ENCODE results near the gene GALNT9.
"Not testable (repeated sequence)": the region's sequence is repeated elsewhere in the genome, so short reads cannot be mapped to it uniquely, and the experiment has no call there.

GALNT9 gene

DNA sequence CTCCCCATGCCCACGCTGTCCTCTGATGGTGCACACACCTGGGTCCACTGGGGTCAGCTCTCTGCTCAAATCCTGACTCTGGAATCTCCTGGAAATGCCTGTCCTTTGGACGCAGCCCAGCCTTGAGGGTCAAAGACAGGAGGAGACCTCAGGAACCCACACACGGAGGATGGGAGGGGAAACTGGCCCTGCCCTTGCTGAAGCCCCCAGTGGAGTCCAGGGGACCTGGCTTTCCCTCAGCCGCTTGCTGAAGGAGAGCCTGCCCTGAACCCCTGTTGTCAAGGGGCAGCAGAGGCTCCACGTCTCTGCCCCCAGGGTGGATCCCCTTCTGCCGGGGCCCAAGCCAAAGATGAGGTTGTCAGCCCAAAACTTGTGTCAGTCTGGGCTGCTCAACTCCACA, 16.9 kb downstream of the GALNT9 start:
- no peak for DNase-seq (ENCODE audit: low read depth)

DNA sequence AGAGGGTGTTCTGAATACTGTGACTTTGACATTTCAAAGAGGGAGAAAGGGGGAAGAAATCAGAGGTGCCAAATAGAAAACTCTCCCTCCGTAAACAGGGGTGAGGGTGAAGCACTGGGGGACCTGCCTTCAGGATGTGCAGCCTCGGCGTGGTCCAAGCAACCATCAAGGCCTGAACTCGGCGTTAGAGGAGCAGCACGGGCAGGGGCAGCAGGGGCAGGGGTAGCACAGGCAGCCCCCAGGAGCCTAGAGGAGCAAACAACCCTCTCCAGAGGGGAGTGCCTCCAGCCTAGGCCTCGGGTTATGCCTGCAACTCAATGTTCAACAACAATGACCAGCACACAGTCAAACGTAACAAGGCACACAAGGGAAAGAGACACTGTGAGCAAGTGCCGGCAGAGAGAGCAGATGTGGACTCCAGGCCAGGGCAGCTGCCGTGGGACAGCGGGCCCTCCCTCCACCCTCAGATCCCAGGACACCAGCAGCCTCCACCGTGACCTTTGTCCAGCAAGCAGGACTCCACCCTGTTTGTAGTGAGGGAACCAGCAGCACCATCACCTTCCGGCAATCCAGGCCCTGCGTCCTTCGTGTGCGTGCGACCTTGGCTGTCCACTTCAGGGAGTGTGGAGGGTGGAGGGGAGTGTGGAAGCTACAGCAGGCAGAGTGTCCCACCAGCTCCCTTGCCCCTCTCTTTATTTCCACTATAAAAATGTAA, 18.0 kb downstream of the GALNT9 start:
- DNase-seq (ENCODE audit: low read depth) = no peak

DNA sequence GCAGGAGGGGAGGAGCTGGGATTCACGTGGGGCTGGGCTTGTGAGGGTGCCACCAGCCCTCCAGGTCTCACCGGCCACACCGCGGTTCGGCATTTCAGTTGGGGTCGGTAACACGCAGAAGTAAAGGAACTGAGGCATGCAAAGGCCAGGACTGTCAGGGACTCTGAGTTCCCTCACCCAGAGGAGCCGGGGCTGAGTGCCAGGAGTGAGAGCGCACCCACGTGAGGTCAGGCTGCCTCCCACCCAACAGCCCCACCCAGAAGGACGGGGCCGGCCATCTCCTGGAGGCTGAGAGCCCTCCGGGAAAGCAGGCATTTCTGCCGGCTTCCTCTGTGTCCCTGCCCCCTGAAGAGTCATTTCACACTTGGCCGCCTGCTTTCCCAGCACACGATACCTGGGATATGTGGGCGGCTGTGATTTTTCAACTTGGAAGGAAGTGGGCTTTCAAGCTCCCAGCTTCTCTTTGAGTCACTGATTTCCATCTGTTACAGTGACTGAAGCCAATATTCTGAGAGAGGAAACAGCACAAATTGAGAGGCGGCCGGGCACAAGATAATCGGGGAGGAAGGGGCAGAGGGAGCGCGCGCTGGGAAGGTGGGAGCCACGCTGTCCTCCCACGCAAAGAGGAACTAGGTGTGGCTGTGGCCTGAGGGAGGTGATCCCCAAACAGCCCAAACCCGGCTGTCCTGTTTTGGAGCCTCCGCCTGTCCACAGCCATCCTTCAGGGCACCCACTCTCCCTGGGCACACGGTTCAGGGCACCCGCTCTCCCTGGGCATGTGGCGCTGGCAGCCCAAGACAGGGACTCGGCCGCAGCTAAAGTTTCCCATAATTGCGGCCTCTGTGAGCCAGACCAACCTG, 19.0 kb downstream of the GALNT9 start:
- no peak for DNase-seq (ENCODE audit: low read depth)

DNA sequence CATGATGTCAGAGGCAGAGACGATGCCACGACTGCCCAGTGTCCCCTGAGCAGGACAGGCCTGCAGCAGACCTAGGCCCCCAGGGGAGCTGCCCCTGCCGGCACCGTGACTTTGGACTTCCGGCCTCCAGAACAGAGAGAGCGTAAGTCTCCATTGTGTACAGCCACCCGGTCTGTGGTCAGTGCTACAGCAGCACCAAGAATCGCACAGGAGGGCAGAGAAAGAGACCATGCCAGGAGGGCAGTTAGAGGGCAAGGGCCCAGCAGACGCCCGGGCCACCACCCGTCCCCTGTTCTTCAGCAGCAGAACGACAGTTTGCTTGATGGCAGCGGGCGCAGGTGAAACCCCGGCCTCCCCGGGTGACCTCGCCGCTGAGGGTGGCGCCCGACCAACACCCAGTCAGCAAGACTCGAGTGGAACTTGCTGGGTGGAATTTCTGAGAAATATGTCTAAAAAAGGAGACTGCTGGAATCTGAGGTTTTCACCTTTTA, 19.7 kb downstream of the GALNT9 start:
- no peak for DNase-seq (ENCODE audit: low read depth)

DNA sequence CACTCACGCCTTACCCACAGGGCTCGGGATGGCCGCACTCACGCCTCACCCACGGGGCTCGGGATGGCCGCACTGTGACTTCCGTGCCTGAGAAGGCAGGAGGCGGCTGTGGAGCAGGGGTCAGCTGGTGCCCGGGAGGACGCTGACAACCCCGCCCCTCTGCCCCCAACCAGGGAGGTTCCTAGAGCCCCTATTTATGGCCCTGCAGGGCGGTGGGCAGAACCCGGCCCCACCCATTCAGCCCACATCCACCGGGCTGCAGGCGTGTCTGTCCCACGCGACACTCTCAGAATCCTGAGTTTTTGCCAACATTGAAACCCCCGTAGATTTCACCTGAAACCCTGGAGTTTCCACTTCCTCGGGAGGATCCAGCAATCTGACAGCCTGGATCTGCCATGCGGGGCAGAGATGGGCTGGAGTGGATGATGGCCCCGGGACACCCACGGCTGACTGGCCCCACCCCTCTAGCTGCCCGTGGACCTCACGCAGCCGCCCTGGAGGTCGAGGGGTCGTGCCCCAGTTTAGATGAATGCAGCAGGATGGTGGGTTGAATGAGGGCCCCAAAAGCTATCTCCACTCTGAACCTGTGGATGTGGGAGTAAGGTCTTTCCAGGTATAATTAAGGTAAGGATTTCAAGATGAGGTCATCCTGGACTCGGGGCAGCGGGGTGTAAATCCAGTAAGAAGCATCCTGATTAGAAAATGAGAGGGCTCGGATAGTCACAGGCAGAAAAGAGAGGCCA, 20.4 kb downstream of the GALNT9 start:
- no peak for DNase-seq (ENCODE audit: low read depth)

DNA sequence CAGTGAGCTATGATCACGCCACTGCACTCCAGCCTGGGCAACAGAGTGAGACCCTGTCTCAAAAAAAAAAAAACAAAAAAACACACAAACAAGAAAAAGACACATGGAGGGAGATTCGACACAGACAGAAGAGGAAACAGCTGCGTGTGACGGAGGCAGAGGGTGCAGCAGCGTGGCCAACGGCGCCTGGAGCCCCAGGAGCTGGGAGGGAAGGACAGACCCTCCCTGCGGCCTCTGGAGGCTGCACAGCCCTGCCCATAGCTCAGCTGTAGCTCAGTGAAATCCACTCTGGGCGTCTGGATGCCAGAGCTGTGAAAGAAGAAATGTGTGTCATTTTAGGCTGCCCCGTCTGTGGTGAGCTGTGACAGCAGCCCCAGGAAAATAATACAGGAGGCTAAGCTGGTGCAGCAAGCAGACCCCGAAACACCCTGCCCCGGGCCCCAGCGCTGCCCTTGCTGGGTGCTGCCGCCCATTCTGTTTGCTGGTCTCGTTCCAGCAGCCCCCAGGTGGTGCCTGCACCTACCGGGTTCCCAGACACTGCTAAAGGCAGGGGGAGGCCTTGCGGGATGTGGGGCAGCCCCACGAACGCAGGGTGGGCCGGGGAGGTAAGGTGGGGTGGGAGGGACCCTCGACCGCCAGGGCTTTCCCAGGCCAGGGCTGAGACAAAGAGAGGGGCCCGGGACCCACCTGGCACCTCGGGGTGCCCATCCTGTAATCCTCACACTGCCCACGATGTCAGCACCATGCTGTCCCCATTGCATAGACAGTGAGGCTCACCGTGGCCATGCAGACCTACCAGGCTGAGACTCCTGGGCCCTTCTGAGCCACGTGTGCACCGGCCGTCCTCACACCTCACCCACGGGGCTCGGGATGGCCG, 21.2 kb downstream of the GALNT9 start:
- no peak for DNase-seq (ENCODE audit: low read depth)

DNA sequence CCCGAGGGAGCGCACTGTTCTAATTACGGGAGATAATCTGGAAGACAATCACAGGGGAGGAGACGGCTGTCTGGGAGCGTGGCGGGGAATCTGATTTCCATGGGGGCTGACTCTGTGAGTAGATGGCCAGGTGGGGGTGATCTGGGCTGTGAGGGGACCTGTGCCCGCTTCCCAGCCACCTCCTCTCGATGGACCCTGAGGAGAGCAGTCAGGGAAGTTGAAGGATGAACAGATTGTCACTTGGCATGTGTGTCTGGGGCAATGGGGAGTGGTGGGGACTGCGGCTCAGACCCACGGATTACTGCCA, 22.6 kb downstream of the GALNT9 start:
- DNase-seq (ENCODE audit: low read depth) = no peak

DNA sequence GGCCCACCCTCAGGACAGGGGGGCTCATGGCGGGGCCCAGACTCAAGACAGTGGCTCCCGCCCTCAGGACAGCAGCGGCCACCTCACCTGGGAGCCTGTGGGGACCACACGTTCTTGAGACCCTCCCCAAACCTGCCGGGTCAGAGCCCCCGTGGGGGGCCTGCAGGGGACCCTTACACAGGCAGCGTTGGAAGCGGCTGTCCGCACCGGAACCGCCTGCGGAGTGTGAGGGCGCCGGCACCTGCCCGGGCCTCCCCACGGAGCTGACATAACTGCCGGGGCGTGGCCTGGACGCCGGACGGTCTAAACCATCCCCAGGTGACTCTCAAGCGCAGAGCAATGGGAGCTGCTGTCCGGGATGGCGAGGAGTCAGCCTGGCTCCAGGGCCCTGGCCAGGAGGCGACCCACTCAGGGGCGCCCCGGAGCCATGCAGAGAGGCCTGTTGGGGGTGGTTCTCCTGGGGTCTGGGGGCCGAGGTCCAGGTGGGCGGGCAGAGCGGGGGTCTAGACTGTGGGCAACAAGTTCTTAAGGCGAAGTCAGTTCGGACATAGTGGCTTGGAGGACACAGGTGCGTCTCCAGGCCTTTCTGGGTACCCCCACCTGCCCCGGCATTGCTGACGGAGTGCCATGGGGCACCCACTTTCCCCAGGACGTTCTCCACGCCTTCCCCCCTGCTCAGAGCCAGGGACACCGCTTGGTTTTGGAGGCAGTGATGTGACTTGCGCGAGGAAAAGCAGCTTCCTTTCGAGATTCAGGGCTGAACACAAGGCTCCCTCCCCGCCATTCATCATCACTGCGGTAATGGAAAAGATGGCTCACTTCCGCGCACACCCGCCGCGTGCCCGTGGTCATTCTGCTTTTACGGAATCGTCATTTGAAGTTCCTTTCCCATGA, 23.2 kb downstream of the GALNT9 start:
- no peak for DNase-seq (ENCODE audit: low read depth)

DNA sequence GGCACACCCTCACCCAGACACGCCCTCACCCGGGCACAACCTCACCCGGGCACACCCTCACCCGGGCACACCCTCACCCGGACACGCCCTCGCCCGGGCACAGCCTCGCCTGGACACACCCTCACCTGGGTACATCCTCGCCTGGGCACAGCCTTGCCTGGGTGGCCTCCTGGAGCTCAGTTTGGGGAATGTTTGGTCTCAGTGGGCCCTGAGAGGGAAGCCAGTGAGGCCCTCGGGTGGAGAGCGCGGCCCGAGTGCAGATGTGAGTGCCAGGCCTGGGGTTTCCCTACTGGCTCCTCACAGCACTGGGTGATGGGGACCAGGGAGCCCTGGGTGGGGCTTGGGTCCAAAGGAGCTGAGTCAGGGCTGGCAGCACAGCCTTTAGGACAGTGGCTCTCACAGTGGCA, 23.8 kb downstream of the GALNT9 start:
- no peak for DNase-seq (ENCODE audit: low read depth)

DNA sequence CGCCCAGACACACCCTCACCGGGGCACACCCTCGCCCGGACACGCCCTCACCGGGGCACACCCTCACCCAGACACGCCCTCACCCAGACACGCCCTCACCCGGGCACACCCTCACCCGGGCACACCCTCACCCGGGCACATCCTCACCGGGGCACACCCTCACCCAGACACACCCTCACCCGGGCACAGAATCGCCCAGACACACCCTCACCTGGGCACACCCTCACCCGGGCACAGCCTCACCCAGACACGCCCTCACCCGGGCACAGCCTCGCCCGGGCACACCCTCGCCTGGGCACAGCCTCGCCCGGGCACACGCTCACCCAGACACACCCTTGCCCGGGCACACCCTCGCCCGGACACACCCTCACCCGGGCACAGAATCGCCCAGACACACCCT, 24.5 kb downstream of the GALNT9 start:
- not testable (repeated sequence) for DNase-seq (ENCODE audit: low read depth)

DNA sequence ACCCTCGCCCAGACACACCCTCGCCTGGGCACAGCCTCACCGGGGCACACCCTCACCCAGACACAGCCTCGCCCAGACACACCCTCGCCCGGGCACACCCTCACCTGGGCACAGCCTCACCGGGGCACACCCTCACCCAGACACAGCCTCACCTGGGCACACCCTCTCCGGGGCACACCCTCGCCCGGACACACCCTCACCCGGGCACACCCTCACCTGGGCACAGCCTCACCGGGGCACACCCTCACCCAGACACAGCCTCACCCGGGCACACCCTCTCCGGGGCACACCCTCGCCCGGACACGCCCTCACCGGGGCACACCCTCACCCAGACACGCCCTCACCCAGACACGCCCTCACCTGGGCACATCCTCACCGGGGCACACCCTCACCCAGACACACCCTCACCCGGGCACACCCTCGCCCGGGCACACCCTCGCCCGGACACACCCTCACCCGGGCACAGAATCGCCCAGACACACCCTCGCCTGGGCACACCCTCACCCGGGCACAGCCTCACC, 25.5 kb downstream of the GALNT9 start:
- not testable (repeated sequence) for DNase-seq (ENCODE audit: low read depth)

DNA sequence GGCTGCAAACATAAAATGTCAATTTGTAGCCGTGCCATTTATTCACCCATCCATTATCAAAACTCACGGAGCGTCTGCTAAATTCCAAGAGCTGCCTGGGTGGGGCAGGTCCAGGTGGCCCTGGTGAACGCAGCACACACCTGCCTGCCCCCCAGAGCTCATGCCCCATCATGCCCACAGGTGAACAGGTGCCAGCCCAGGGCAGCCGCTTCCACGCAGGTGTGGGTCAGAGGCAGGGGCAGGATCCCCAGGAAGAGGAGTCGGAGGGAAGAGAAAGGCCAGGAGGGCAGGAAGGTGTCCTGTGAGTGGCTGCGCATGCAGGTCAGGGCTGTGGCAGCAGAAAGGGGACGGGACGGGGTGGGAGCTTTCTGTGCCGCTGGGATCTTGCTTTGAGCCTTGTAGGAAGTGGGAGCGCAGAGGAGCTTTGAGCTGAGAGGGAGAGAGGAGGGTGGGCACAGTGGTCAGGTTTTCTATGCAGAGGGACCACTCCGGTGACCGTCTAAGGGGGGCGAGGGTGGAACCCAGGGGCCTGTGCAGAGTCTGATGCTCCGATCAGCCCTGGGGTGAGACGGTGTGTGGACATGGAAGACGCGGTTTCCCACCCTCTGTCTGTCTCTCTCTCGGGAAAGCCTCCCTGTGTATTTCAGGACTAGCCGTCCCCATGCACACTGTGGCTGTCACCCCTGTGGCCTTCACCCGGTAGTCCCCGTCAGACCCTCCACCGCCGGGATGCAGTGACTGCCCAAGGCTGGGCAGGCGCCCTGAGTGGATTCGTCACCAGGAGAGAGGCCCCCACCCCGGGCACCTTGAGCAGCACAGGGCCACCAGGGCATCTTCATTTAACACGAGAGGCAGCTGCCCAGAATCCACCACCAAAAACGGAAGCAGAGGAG, 26.7 kb downstream of the GALNT9 start:
- no peak for DNase-seq (ENCODE audit: low read depth)

DNA sequence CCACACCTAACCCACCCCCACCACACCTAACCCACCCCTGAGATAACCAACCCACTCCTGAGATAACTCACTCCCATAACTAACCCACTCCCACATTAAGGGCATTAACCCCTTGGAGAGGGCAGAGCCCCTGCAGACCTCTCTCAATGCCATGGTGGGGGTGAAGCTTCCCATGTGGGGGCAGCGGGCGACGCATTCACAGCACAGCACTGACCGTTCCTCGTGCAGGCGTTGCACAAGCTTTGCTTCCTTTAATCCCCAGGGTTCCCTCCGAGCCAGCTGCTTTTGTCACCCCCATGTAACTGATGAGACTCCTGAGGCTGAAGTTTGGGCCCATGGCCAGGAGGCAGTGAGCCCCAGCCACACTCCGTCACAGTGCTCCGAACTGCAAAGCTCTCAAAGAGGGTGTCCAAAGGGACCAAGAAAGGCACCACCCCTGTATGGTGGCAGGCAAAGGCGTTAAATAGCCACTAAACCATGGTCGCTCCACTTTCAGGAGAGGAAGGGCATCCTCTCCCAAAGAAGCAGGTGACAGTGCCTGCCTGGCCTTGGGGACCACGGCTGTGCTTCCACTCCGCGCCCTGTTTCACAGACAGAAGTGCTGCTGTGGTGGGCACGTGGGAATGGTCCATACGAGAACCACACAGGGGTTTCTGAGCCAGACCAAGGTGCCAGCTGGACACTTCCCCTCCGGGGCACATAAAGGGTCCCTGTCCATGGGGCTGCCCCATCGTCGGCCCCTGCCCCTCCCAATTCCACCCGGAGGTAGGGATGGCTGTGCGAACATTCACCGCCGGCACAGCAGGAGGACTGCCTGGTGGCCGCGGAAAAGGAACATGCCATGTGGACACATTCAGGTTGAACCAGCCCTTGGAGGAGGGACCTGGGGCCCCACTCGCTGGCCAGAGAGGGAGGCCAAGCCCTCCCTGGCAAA, 28.3 kb downstream of the GALNT9 start:
- no peak for DNase-seq (ENCODE audit: low read depth)

DNA sequence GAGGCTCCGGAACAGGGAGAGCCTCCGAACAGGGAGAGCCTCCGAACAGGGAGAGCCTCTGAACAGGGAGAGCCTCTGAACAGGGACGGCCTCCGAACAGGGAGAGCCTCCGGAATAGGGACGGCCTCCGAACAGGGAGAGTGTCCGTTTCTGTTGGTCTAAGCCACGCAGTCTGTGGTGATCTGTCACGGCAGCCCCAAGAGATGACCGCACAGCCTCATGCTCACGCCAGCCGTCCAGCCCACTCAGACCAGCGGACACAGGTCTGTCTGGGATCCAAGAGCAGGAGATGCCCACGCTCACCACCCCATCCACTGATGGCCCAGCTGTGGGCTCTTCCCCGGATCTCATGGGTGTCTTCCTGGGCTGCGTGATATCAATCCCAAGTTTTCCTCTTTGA, 33.3 kb downstream of the GALNT9 start:
- DNase-seq (ENCODE audit: low read depth) = no peak

DNA sequence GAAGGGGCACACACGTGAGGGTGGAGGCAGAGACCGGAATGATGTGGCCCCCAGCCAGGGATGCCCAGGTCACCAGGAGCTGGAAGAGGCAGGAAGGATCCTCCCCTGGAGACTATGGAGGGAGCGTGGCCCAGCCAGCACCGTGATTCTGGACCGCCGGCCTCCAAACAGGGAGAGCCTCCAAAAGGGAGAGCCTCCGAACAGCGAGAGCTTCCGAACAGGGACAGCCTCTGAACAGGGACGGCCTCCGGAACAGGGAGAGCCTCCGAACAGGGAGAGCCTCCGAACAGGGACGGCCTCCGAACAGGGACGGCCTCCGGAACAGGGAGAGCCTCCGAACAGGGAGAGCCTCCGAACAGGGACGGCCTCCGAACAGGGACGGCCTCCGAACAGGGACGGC, 33.8 kb downstream of the GALNT9 start:
- DNase-seq (ENCODE audit: low read depth) = not testable (repeated sequence)

DNA sequence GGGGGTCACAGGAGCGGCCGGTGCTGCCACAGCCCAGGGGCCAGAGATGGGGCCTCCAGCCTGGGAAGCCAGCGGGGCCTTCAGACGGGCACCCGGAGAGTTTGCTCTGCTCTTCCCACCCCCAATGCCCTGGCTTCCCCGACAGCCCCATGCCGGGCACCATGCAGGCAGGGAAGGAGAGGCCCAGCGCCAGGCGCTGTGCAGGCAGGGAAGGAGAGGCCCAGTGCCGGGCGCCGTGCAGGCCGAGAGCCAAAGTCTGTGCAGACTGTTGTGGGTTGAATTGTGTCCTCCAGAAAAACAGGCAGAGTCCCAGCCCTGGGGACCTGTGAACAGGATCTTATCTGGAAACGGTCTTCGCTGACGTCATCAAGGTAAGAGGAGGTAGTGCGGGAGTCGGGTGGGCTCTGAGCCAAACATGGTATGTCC, 34.3 kb downstream of the GALNT9 start:
- no peak for DNase-seq (ENCODE audit: low read depth)

DNA sequence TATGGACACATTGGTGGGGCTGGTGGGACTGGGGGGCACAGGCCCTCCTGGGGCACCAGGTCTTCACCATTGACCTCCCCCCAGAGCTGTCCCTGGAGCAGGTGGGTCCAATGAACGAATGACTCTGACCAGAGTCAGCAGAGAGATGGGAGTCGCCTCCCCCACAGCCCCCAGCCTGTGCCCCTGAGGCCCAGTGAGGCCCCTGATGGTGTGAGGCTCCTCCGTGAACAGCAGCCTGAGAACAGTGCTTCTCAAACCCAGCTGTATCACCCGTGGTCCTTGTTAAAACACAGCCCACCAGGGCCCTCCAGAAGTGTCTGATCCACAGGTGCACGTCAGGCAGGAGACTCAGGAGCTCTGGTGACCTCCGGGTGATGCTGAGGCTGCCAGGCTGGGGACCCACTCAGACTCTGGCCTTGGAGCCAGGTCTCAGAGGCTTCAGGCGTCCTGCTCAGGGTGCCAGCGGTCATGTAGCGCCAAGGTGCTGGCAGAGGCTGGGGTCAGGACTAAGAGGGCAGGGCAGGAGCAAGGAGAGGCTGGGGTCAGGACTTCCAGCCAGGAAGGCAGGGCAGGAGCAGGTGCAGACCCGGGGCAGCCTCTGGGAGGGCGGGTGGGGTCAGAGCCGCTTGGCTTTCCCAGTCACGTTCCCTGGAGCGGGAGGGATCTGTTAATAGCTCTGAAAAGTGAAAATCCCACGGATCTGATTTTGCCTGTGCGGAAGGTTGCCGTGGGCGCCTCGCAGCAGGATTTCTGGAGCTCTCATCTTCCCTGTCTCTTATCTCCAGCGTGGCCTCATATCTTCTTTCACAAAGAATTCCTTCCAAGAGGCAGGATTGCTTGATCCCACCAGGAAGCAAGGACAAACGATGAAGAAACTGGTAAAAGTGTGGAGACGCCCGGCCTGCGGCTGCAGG, 35.0 kb downstream of the GALNT9 start:
- DNase-seq (ENCODE audit: low read depth) = no peak

Data from GM04504 (cell line).